Astrocyte of the spinal cord (primary cell): ENCODE data around the gene CYB561D2.
"Not testable (repeated sequence)": the region's sequence is repeated elsewhere in the genome, so short reads cannot be mapped to it uniquely, and the experiment has no call there.

Source experiments
- DNase-seq: peaks from one replicate; pipeline ENCODE4 v3.0.0; 2011; ENCODE audit warnings: low read depth, low spot score
- H3K4me3 ChIP-seq: 2 replicates; pipeline ENCODE4 v1.5.1; 2011; ENCODE audit warnings: low read depth, mild to moderate bottlenecking, low read length, moderate library complexity
- in situ Hi-C: cut with HindIII; loops from 2 replicates; pipeline ENCODE4 v1.10.0; 2017; ENCODE audit warnings: low sequenced_read_pairs
- TF ChIP-seq, protein P1 (sequence below): IDR thresholded peaks from 2 replicates; pipeline ENCODE4 v1.5.1; 2012; ENCODE audit warnings: low read depth, mild to moderate bottlenecking, low read length, inconsistent platforms

Gene CYB561D2, protein sequence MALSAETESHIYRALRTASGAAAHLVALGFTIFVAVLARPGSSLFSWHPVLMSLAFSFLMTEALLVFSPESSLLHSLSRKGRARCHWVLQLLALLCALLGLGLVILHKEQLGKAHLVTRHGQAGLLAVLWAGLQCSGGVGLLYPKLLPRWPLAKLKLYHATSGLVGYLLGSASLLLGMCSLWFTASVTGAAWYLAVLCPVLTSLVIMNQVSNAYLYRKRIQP

DNA sequence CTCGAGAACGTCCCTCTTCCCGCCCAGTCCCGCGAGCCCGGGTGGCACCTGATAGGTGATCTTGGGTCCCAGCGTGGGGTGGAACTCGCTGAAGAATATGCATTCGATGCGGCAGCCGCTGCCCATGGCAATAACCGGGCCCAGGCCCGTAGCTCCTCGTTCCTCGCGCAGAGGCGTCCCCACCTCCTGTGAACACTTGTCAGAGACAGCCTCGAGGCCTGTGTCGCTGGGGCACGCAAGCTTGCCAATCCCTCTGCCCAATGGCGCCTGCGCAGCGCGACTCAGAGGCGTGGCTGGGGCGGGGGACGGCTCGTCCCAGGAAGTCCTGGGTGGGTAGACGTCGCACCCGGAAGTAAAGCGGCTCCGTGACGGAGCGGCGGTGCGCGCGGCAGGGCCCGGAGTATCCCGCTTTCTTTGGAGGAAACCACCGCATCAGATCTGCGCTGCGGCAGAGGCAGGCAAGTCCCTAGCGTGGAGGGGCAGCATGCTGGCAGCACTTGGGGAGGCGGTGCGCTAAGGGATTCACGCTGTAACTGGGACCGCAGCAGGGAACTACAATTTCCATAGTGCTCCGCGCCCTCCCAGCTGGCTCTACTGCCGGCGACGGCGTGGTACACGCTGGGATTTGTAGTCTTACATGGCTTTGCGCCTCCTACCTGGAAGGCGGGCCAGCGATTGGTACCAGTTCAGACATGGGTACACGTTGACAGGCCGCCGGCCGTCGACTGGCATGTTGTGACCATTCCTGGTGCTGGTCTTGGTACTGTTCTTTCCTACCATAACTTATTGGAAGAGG lies at the start of gene CYB561D2, which contains the start of gene NPRL2:
CYB561D2 (plus strand) TSS at position 336 of the 796 bp plus-strand sequence. CDS start 572 bp downstream, outside the sequence.
NPRL2 (minus strand) TSS at position 249 of the 796 bp plus-strand sequence; CDS start at position 126, 123 bp downstream.
- peak; percentile 93 for DNase-seq
- peak within 1 kb of the TSS; percentile 94 for H3K4me3 ChIP-seq
- TF ChIP-seq, protein P1, sequence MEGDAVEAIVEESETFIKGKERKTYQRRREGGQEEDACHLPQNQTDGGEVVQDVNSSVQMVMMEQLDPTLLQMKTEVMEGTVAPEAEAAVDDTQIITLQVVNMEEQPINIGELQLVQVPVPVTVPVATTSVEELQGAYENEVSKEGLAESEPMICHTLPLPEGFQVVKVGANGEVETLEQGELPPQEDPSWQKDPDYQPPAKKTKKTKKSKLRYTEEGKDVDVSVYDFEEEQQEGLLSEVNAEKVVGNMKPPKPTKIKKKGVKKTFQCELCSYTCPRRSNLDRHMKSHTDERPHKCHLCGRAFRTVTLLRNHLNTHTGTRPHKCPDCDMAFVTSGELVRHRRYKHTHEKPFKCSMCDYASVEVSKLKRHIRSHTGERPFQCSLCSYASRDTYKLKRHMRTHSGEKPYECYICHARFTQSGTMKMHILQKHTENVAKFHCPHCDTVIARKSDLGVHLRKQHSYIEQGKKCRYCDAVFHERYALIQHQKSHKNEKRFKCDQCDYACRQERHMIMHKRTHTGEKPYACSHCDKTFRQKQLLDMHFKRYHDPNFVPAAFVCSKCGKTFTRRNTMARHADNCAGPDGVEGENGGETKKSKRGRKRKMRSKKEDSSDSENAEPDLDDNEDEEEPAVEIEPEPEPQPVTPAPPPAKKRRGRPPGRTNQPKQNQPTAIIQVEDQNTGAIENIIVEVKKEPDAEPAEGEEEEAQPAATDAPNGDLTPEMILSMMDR: no peak
- in situ Hi-C loops: no loop called here

DNA sequence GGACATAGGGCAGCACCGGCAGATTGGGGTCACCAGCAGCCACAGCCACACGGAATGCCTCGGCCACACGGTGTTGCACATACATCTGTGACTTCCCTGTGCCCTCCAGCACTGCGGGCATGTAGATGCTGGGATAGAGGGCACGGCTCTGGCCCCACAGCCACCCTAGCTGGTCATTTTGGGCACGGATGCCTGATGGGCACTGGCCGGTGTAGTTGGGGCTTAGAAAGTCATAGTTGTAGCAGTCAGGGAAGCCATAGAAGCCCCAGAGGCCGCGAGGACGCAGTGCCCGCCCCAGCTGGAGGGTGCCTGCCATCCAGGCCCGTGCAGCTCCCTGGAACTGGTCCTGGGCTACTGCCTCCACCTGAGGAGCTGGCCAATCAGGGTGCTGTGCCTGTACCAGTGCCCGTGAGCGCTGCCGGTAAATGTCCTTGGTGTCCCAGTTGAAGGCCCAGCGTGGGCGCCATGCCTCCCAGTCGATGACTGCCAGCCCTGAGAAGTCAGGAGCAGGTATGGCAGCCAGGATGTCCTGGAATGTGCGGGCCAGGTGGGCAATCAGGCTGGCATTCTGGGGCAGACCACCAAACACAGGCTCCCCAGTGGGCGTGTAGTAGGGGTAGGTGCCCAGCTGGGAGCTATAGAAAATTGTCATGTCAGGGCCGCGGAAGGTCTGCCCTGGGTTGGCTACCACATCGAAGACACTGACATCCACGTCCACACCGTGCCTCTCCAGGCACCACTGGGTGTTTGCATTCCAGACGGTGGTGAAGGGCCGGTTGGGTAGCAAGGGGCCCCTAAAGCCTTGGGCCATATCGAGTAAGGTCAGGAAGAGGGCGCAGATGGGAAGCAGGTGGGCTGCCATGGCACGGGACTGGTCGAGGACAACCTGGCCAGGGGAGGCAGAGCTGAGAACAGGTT lies 48.3 kb upstream of the CYB561D2 start:
- in situ Hi-C loops: no loop called here
- TF ChIP-seq, protein P1: no peak
- no peak overlapping the region for H3K4me3 ChIP-seq
- no peak for DNase-seq

DNA sequence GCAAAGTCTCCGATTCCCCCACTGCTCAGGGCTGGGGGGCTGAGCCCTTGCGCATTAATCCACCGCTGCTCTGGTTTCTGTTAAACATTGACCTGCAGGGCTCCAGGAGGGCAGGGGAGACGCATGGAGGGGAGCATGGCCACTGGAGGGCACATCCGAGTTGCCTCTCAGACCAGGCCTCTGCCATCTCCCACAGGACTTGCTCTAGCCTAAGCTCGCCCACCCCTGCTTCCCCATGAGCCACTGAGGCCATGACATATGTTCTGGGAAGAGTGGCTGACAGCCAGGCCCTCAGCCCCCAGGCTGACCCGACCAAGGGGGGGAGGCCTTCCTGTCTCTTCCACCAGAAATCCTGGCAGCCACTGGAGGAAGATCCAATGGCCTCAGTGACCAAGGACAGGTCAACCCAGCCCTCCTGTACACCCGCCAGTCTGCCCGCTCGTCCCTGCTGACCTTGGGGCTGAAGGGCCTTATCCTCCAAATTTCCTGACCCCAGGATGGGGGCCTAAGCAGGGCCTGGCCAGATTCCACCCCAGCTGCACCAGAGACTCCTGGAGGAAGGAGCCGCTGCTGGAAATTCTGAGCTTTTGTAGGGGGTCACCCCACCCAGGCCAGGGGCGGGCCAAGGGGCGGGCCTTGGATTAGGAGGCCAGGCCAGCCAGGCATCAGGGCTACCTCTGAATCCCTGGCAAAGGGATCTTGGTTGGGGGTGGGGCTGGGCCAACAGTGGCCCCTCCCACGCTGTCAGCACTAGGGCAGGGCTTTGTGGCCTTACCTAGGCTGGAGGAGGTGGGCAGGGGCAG lies 47.4 kb upstream of the CYB561D2 start, which contains the start of gene HYAL1:
HYAL1 (minus strand) TSS at position 562 of the 803 bp plus-strand sequence. CDS start 618 bp downstream, outside the sequence.
- DNase-seq: no peak
- TF ChIP-seq, protein P1: no peak
- no peak within 1 kb of the TSS for H3K4me3 ChIP-seq
- in situ Hi-C loops: no loop called here

DNA sequence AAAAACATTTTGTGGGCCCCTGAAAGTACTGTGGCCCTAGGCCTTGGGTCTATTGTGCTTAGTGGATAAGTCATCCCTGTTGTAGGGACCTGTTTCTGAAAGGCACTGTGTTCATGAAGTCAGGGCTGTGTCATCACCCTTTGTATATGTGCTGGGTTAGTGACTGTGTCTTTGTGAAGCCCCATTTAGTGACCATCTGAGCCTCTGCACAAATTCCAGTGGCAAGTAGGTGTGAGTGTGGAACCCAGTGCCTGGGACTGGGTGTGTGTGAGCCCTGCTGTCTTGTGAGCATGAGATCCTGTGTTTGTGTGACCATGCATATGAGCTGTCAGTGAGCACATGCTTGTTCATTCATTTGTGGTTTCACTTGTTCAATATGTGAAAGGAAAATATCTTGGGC lies 46.1 kb upstream of the CYB561D2 start:
- TF ChIP-seq, protein P1: no peak
- in situ Hi-C loops: no loop called here
- no peak overlapping the region for H3K4me3 ChIP-seq
- peak; percentile 37 for DNase-seq

DNA sequence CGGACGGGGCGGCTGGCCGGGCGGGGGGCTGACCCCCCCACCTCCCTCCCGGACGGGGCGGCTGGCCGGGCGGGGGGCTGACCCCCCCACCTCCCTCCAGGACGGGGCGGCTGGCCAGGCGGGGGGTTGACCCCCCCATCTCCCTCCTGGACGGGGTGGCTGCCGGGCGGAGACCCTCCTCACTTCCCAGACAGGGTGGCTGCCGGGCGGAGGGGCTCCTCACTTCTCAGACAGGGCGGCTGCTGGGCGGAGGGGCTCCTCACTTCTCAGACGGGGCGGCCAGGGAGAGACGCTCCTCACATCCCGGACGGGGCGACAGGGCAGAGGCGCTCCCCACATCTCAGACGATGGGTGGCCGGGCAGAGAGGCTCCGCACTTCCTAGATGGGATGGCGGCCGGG lies 38.6 kb upstream of the CYB561D2 start:
- in situ Hi-C loops, H3K4me3 ChIP-seq, DNase-seq: not testable (repeated sequence)

DNA sequence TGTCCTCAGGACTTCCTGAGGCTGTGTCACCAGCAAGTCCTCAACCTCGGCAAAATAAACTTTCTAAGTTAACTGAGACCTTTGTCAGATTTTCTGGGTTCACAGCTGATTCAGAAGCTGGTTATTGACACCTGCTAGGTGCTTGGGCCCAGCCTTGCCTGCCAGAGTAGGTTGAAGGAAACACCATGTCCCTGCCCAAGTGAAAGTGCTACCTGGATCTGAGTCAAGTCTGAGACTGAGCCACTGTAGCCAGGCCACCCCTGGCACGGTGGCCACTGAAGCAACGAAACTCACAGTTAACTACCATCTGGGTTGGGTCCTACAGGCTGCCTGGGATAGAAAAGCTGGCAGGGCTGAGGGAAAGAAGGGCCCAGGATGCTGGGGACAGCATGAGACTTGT lies 36.3 kb upstream of the CYB561D2 start:
- TF ChIP-seq, protein P1: no peak
- in situ Hi-C loops: no loop called here
- DNase-seq: no peak

More for the DNA sequence above, 36.3 kb upstream of the CYB561D2 start:
- no peak overlapping the region for H3K4me3 ChIP-seq
